Testis (tissue), 2 donors: ENCODE measurements around the gene RUNDC1.

Experiments
- POLR2A ChIP-seq: fragments of 450-650 bp; IDR thresholded peaks from one replicate; pipeline ENCODE4 v1.6.1; 2017; ENCODE audit warnings: antibody characterized with exemption, mild to moderate bottlenecking, moderate library complexity
- TF ChIP-seq, protein P1 (sequence below), 3 experiments: fragments of 450-650 bp in 2 of 3; fragments of 200-600 bp in 1 of 3; sonication (generic) in 1 of 3; IDR thresholded peaks; one replicate each; pipeline ENCODE4 v1.5.1; 2016 to 2019; ENCODE audit warnings: antibody characterized with exemption in 3 of 3, mild to moderate bottlenecking in 2 of 3, moderate library complexity in 1 of 3

GRCh38 chr17:42985225-42985624 is 4.9 kb downstream of the RUNDC1 start:
- TF ChIP-seq, protein P1, sequence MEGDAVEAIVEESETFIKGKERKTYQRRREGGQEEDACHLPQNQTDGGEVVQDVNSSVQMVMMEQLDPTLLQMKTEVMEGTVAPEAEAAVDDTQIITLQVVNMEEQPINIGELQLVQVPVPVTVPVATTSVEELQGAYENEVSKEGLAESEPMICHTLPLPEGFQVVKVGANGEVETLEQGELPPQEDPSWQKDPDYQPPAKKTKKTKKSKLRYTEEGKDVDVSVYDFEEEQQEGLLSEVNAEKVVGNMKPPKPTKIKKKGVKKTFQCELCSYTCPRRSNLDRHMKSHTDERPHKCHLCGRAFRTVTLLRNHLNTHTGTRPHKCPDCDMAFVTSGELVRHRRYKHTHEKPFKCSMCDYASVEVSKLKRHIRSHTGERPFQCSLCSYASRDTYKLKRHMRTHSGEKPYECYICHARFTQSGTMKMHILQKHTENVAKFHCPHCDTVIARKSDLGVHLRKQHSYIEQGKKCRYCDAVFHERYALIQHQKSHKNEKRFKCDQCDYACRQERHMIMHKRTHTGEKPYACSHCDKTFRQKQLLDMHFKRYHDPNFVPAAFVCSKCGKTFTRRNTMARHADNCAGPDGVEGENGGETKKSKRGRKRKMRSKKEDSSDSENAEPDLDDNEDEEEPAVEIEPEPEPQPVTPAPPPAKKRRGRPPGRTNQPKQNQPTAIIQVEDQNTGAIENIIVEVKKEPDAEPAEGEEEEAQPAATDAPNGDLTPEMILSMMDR (IDR thresholded peaks at IDR 0.05): no peak
- no peak for TF ChIP-seq POLR2A
